Type B pancreatic cell (in vitro differentiated cells): ENCODE results near the gene CD83. TPM values are rescaled to one million over a fixed set of nuclear protein-coding genes. Genes with fewer than 3 reads are reported as not detected.

Experiments used
- DNase-seq: peaks from one replicate; pipeline ENCODE4 v3.0.0; 2021; ENCODE audit warnings: mixed read lengths; ENCODE audit not compliant: unreplicated experiment; ENCODE audit errors: extremely low spot score
- H3K27ac Mint-ChIP-seq: 2 replicates; pipeline ENCODE4 v1.8.0; 2021; ENCODE audit warnings: mild to moderate bottlenecking, mixed read lengths
- H3K27me3 Mint-ChIP-seq: 2 replicates; pipeline ENCODE4 v1.8.0; 2021; ENCODE audit warnings: mixed read lengths
- H3K36me3 Mint-ChIP-seq: 2 replicates; pipeline ENCODE4 v1.8.0; 2021; ENCODE audit warnings: mixed read lengths
- H3K4me1 Mint-ChIP-seq: one replicate; pipeline ENCODE4 v1.8.0; 2021; ENCODE audit warnings: mixed read lengths; ENCODE audit not compliant: unreplicated experiment
- H3K4me3 Mint-ChIP-seq: 2 replicates; pipeline ENCODE4 v1.8.0; 2021; ENCODE audit warnings: mild to moderate bottlenecking, mixed read lengths
- H3K9me3 Mint-ChIP-seq: 2 replicates; pipeline ENCODE4 v1.8.0; 2021; ENCODE audit warnings: mixed read lengths
- CTCF ChIP-seq: fragments of 200-600 bp; sonication (generic); conservative IDR thresholded peaks from 2 replicates; pipeline ENCODE4 v1.5.0; 2021; ENCODE audit warnings: antibody characterized with exemption, mild to moderate bottlenecking
- total RNA-seq: library from RNA; stranded (reverse); gene quantifications from 2 replicates; pipeline ENCODE4 v1.2.1, GENCODE V29; 2021; ENCODE audit warnings: low replicate concordance

CD83 gene
- total RNA-seq, 1 donor from 2014 or later = 7.7 TPM

GRCh38 chr6:14182916-14183315 lies 65.3 kb downstream of the CD83 start:
- DNase-seq = no peak
- TF ChIP-seq CTCF = no peak
- Mint-ChIP-seq H3K36me3 (no peaks in the 10 kb centered on the region), H3K4me1 (no peaks in the 10 kb centered on the region), H3K9me3 (no peaks in the 10 kb centered on the region), H3K27me3 (peaks cover 17% of the 10 kb centered on the region), H3K4me3 (no peak overlapping the region), H3K27ac (no peak overlapping the region)

Other genes with a start within 250 kb of the CD83 start
- gene RNF182, start 192.8 kb upstream of the CD83 start, total RNA-seq = 2.8 and 12.3 TPM in 2 replicates